AG09309 (cell line): ENCODE measurements around the gene EEPD1.

Experiments
- DNase-seq: peaks from one replicate; pipeline ENCODE4 v3.0.0-alpha.2; 2010; ENCODE audit warnings: low read depth
- H3K4me3 ChIP-seq: 2 replicates; pipeline ENCODE4 v1.5.1; 2011; ENCODE audit warnings: mild to moderate bottlenecking, low read depth, low read length, moderate library complexity; ENCODE audit not compliant: control insufficient read depth
- CTCF ChIP-seq: IDR thresholded peaks from 2 replicates; pipeline ENCODE4 v1.5.1; 2011; ENCODE audit warnings: mild to moderate bottlenecking, low read depth, low read length, inconsistent platforms; ENCODE audit not compliant: insufficient read depth, control insufficient read depth; ENCODE audit errors: missing control alignments

The EEPD1 gene

GRCh38 chr7:36158321-36158605 lies 5.2 kb downstream of the EEPD1 start:
- H3K4me3 ChIP-seq, result no peak overlapping the region
- no peak for TF ChIP-seq CTCF
- DNase-seq, result no peak

DNA sequence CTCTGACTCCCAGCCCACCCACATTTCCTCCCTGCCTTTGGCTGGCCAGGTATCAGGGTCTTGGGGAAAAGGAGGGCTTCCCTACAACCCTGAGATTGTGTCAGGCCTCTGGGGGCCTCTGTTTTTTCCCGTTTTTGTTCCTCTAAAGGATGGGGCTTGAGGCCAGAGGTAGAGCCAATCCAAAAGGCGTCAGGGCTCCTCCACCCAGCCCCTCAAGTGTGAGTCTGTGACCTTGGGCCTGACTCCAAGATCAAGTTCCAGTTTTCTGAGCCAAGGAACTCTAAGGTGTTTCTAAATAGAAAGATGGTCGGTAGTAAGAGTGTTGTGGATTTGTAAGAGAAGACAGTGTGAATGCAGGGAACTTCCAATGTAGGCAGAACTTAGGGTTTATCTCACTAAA lies 6.6 kb downstream of the EEPD1 start:
- DNase-seq, result no peak

DNA sequence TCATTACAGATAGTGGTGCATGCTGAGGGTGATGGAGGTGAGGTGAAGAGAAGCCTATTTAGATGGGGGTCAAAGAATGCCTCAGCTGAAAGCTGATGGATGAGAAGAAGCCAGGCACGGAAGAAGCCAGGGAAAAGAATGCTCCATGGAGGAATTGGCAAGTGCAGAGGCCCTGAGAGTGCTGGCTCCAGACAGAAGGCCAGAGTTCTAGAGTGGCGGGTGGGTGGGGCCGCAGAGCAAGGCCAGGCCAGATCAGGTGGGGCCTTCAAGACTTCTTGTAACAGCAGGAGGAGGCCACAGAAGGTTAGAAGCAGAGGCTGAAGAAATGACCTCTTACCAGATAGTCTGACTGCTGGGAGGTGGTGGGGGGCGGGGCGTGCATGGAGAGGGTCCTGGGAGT lies 7.3 kb downstream of the EEPD1 start:
- H3K4me3 ChIP-seq, result no peak overlapping the region
- no peak for DNase-seq
- TF ChIP-seq CTCF, result no peak

More for the DNA sequence above, 6.6 kb downstream of the EEPD1 start:
- no peak for TF ChIP-seq CTCF
- H3K4me3 ChIP-seq, result no peak overlapping the region

DNA sequence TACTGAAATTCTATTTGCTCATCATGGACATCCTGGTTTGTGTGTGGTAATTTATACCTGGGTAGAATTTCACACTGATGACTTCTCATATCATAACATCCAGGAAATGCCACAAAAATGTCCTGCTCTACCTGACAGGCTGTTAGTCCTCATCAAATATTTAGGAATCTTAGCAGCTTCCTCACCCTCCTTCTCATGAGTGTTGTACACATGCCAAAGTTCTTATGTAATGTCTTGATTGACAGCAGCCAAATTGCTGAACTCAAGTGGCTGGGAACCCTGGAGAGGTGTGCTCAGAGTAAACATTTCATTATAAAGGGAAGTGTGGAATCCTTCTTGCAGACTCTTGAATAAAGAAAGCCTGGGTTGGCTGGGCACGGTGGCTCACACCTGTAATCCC lies 8.9 kb downstream of the EEPD1 start:
- no peak for DNase-seq
- no peak for TF ChIP-seq CTCF
- H3K4me3 ChIP-seq, result no peak overlapping the region

GRCh38 chr7:36165059-36165458 lies 12.0 kb downstream of the EEPD1 start:
- TF ChIP-seq CTCF, result no peak
- peak; percentile 11 for DNase-seq

GRCh38 chr7:36165802-36166201 lies 12.7 kb downstream of the EEPD1 start:
- TF ChIP-seq CTCF, result no peak
- H3K4me3 ChIP-seq, result no peak overlapping the region
- DNase-seq, result no peak

More at GRCh38 chr7:36165059-36165458, 12.0 kb downstream of the EEPD1 start:
- H3K4me3 ChIP-seq, result no peak overlapping the region

DNA sequence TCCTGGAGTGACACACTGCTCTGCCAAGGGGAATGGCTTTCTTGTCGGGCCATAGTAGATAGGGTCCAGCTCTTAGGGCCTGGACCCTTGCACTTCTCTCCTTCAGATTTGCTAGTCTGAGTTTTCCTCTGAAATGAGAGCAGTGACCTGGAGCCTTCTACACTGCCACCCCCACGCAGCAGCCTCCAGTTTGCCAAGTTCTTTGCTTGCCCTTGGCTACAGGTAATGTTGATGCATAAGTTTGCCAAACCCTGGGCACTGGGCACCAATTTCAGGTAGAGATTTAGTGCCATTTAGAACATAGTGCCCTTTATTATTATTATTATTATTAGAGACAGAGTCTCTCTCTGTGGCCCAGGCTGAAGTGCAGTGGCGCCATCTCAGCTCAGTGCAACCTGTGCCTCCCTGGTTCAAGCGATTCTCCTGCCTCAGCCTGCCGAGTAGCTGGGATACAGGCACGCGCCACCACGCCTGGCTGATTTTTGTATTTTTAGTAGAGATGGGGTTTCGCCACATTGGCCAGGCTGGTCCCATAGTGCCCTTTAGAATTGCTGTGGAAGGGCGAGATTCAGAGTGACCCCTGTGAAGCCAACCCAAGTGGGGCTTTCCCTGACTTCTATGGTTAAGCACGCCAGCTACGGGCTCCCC lies 14.5 kb downstream of the EEPD1 start:
- no peak for DNase-seq
- no peak for TF ChIP-seq CTCF
- no peak overlapping the region for H3K4me3 ChIP-seq
